T-helper 2 cell treated with Interferon-gamma antibody and Interleukin-4, amounts not matched to agents 100 ng/mL and 5 ng/mL, for 36 hours (primary cell): Measurements from ENCODE around the gene SPECC1L. TPM values are rescaled to one million over a fixed set of nuclear protein-coding genes. Genes with fewer than 3 reads are reported as not detected.
"Not testable (repeated sequence)": the region's sequence is repeated elsewhere in the genome, so short reads cannot be mapped to it uniquely, and the experiment has no call there.

Experiments used
- intact Hi-C: fragments of 100-400 bp; cut with micrococcal nuclease; formaldehyde crosslinking; loops from one replicate; pipeline ENCODE4 v1.15.1; 2023
- total RNA-seq: library from RNA; stranded (reverse); gene quantifications from 2 replicates; pipeline ENCODE4 v1.2.3, GENCODE V29; 2022

The SPECC1L gene
- total RNA-seq, 1 donor from 2014 or later, result 40.4 TPM

- intact Hi-C loops, result loop anchor here (2.0 to 10.0 kb wide), 2 partner anchors 58 to 262 kb away; partner anchors contain the start of gene GSTT2
Measured at GRCh38 chr22:24247011-24247507, 23.6 kb upstream of the SPECC1L start.

GRCh38 chr22:24247564-24248344 is 22.9 kb upstream of the SPECC1L start:
- intact Hi-C loops, result loop anchor here (2.0 to 10.0 kb wide), 2 partner anchors 59 to 263 kb away; partner anchors contain the start of gene GSTT2

DNA sequence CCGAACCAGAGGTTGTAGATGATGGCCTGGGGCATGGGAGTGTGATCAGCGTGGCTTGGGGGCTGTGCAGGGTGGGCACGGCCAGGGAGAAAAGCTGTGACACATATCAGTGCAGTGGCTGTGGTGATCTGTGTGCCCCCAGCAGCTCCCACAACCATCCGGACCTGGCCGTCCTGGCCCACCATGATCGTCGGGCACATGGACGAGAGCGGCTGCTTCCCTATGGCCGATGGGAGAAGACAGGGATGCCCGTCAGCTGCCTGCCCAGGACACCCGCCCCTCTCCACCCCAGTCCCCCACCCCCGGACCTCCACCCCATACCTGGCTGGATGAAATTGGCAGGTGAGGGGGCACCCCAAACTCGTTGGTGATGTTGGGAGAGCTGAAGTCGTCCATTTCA is 22.0 kb upstream of the SPECC1L start:
- intact Hi-C loops, result loop anchor here (10.0 kb wide), 1 partner anchor 264 kb away; the partner anchor contains the start of gene GSTT2

GRCh38 chr22:24249413-24249812 is 21.2 kb upstream of the SPECC1L start:
- intact Hi-C loops, result loop anchor here (10.0 kb wide), 1 partner anchor 265 kb away; the partner anchor contains the start of gene GSTT2

DNA sequence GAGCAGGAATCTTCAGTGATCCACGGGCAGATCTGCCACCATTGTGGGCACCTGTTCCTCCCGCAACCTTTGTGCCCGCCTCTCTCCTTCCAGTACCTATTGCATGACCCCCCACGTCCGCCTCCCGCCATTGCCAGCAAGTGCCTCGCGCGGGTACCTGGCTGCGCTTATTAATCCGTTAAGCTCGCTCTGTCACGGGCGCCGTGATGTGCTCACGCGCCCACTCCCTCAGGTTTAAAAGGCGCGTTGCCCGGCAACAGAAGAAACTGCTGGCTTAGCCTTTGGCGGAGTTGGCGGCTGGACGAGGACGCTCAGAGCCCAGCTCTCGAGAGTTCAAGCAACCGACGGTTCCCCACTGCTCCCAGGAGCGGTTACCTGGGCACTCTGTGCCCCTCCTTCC is 19.3 kb upstream of the SPECC1L start:
- intact Hi-C loops, result not testable (repeated sequence)

GRCh38 chr22:24253126-24253525 is 17.5 kb upstream of the SPECC1L start:
- intact Hi-C loops, result not testable (repeated sequence)

- intact Hi-C loops, result not testable (repeated sequence)
Measured at GRCh38 chr22:24256136-24256535, 14.5 kb upstream of the SPECC1L start.

DNA sequence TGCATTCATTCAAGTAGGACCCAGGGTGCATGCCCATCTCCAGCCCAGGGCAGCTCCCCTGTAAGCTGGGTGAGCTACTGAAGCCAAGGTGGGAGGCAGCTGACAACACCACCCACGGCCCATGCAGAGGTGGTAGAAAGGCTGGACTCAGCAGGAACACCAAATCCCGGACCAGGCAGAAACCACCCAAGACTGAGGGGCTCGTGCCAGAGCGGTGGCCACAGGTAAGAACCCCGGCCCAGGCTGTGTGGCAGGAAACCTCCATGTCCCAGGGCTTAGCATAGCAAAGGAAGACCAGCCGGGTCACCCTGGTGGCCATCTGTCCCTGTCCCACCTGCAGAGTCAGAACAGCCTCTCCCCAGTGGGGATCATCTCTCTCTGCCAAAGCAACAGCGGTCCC is 13.9 kb upstream of the SPECC1L start:
- intact Hi-C loops, result not testable (repeated sequence)

- intact Hi-C loops, result not testable (repeated sequence)
Measured at GRCh38 chr22:24259459-24259858, 11.2 kb upstream of the SPECC1L start.

GRCh38 chr22:24262185-24262749 is 8.4 kb upstream of the SPECC1L start:
- intact Hi-C loops, result not testable (repeated sequence)

DNA sequence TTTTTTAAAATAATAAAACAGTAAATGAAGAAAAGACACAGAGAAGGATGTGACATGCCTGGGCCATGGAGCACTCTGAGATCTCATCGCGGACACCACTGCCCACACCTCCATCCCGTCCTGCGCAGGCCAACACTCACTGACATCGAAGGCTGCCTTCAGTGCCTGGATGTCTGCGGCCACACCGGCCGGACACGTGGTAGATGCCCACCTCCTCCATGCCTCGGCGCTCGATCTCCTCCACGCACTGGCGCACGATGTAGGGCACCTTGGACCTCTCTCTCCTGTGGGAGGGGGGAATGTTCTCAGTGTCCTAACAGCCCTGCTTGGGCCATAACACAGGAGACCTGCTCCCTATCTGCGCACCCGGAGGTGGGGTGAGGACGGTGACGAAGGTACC is 7.2 kb upstream of the SPECC1L start:
- intact Hi-C loops, result not testable (repeated sequence)

DNA sequence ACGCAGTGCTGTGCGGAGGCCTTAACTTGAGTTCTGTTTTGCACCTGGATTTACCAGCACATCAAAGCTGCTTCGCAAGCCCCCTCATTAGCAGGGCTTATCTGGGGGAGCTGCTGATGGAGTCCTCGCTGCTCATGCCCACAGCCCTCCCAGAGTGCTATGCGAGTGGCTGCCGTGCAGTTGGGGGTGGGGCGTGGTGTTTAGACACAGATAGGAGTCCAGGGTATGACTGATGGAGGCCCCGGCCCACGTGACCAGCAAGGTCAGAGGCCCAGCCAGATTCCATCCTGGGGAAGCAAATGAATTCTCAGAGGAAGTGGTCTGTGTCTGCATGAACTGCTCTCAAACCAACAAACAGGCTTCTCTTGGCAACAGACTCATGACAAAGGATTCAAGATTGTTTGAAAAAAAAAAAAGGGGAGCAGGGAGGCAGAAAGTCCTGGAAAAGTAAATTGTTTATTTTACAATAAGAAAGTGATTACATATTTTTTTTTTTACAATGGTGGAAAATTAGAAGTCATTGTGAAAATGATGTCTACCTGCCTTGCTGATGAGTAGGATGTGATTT is 6.2 kb upstream of the SPECC1L start:
- intact Hi-C loops, result not testable (repeated sequence)

DNA sequence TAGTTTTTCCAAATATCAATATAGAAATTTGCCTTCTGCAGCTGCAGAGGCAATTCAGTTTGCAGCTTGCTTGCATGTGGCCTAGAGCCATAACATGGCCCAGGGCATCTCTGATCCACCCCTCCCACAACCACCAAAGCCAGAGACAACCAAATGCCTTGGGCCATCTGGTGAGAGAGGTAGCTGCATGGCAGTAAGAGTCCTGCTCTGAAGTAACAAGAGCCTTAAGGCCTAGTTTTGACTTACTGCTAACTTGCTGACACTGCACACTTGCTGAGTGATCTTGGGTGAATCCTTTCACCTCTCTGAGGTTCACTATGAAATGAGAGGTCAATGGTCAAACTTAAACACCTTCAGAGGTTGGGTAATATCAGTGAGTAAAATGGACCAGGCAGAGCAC is 4.9 kb upstream of the SPECC1L start:
- intact Hi-C loops, result no loop called here

DNA sequence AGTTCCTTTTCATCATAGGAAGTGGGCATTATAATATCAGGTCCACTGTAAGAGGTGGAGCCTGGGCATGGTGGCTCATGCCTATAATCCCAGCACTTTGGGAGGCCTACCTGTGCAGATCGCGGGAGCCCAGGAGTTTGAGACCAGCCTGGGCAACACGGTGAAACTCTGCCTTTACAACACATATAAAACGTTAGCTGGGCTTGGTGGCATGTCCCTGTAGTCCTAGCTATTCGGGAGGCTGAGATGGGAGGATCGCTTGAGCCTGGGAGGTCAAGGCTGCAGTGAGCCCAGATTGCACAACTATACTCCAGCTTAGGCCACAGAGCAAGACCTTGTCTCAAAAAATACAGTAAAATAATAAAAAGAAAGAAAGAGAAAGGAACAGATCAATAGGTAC is 4.1 kb upstream of the SPECC1L start:
- intact Hi-C loops, result not testable (repeated sequence)

DNA sequence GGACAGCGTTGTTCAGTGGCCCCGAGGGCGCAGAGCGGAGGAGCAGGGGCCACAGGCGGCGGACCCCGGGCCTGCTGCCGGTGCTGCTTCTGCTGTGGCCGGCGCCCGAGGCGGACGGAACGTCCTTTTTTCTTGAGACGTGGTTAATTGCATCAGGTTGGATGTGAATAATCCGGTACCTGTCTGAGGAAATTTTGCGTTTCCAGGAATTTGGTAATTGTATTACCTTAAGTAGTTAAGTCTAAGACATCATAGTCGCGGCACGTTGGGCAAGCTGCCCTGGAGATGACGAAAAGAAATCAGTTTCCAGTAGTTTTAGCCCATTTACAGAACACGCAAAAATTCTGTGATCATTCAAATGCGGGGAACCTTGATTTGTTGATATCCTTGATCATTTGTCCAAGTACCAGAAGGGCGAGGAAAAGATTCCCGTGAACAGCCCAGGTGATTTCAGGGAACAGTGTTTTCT is 789 bp downstream of the SPECC1L start:
- intact Hi-C loops, result loop anchor here (2.0 to 10.0 kb wide), 2 partner anchors 73 to 377 kb away; partner anchors contain the start of gene MIF

- intact Hi-C loops, result loop anchor here (10.0 kb wide), 1 partner anchor 378 kb away; the partner anchor contains the start of gene MIF
Measured at GRCh38 chr22:24273031-24273430, 2.4 kb downstream of the SPECC1L start.

DNA sequence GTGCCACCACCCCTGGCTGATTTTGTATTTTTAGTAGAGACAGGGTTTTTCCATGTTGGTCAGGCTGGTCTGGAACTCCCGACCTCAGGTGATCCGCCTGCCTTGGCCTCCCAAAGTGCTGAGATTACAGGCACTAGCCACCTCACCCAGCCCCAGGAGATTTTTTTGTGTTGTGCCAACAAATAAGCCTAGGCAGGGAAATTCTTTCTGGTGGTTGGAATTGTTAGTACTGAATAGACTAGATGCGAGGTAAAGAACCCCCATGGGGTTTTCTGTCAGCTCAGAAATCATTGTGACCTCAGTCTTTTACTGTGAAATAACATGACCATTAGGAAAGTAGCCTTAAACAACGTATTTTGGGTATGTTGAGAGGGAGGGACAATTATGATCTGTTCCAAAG is 3.3 kb downstream of the SPECC1L start:
- intact Hi-C loops, result loop anchor here (10.0 kb wide), 1 partner anchor 379 kb away; the partner anchor contains the start of gene MIF

- intact Hi-C loops, result loop anchor here (10.0 kb wide), 1 partner anchor 380 kb away; the partner anchor contains the start of gene MIF
Measured at GRCh38 chr22:24274696-24275405, 4.2 kb downstream of the SPECC1L start.

- intact Hi-C loops, result not testable (repeated sequence)
Measured at GRCh38 chr22:24280363-24280762, 9.7 kb downstream of the SPECC1L start.

DNA sequence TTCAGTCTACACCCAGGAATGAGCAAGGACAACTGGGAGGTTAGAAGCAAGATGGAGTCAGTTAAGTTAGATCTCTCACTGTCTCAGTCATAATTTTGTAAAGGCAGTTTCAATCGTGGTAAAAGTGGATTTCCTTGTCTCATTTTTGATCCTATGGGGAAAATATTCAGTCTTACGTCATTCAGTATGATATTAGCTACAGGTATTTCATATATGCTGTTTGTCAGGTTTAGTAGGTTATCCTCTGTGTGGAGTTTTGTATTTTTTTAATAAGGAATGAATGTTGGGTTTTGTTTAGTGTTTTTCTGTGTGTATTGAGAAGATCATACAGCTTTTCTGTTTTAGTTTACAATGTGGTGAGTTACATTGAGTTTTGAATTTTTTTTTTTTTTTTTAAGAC is 11.8 kb downstream of the SPECC1L start:
- intact Hi-C loops, result no loop called here

GRCh38 chr22:24284747-24285203 is 14.1 kb downstream of the SPECC1L start:
- intact Hi-C loops, result no loop called here
